HG02763 (cell line): ENCODE results near the gene APP.
"Not testable (repeated sequence)": the region's sequence is repeated elsewhere in the genome, so short reads cannot be mapped to it uniquely, and the experiment has no call there.

Experiments
- ATAC-seq: cut with Tn5 transposase; IDR thresholded peaks from one replicate; pipeline ENCODE4 v1.9.1; 2021; ENCODE audit warnings: mild to moderate bottlenecking, moderate library complexity; ENCODE audit not compliant: unreplicated experiment

APP gene

GRCh38 chr21:26105819-26106218 is 64.8 kb downstream of the APP start:
- no peak for ATAC-seq

DNA sequence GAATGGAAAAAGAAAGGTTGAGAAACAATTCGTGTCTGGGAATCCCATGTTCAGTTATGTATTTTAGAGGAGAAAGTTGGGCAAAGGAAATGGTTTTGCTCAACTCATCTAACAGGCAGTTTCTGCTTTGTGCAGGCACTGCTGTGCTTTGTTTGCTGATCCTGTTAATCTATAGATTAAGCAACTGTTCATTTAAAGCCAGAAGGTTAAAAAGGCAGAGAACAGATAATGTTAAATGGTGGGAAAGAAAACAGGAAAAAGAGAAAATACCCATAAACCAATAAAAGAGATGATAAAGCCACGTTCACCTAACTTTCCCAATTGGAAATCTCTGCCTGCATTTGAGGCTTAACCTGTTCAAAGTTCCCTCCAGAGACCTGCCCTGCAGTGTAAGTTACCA is 70.0 kb downstream of the APP start:
- ATAC-seq, result no peak

DNA sequence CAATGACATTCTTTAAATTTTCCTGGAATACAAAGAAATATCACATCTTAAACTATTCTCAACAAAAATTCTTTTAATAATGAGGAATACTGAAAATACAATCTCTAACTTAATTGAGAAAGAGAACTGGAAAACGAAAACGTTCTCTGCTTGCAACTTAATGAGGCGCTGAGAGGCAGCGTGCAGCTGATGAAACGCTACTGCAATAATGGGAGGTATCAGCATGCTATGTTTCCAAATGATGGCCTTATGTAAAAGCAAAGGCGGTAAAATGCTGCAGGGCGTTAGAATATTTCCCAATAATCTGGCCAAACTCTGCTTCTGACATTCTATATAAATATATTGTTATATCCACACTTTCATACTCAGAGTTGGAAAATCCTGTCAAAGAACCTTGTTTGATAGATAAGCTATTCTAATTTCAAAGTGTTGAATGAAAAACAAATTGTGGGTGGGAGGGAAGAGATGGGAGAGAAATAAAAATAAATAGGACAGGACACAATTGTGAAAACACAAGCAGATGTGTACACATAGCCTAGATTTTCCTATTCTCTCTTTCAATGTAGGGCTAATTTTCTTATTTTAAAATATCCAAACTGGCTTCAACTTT is 70.9 kb downstream of the APP start:
- ATAC-seq, result no peak

DNA sequence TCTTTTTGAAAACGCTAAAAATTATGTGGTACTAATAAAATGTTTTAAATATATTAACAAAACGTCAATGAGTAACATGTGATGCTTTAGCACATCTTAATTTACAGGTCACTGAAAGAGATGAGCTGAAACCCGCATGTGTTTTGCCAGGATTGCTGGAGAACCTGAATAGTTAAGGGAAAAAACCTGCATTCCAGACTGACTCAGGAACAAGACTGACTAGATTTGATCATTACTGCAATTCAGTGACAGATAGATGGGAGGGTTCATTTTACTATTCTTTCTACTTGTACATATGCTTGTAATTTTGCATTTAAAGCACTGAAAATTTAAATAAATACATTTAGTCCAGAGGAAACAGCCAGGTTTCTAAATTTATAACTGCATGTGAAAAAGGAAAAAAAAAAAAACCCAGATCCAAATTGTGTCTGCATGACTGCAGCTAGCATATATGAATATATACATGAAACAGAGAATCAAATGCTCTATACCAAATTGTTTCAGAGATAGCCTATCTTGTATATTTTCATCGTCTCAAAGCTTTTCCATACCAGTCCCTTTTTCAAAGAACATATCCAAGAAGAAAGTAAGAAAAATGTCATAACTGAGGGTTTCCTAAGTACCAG is 71.7 kb downstream of the APP start:
- ATAC-seq, result no peak

- ATAC-seq, result no peak
Measured at GRCh38 chr21:26097475-26097874, 73.1 kb downstream of the APP start.

GRCh38 chr21:26096494-26097371 is 73.8 kb downstream of the APP start:
- no peak for ATAC-seq

DNA sequence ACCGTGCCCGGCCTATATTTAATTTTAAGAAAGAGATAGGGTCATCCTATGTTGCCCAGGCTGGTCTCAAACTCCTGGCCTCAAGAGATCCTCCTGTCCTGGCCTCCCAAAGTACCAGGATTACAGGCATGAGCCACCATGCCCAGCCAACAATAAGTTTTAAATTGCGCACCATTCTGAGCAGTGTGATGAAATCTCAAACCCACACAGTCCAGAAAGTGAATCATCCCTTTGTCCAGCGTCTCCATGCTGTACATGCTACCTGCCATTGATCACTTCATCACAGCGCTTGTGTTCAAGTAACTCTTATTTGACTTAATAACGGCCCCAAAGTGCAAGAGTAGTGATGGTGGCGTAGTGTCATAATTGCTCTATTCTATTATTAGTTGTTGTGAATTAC is 75.4 kb downstream of the APP start:
- no peak for ATAC-seq

DNA sequence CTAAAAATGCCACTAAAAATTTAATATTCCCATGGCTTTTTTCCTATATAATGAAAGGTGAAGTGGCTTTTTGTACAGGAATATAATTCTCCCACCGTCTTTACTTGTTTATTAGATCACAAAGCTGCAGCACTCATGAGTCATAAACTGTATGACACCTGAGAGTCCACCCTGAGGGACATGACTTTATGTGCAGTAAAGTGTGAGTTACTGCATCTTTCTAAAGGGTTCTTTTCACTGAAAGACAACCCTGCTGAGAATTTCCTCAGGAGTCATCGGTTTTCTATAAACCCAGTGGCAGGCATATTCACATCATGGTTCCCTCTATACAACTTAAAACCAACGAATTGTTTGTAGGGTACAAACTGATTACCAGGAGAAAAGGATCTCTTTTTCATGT is 77.4 kb downstream of the APP start:
- no peak for ATAC-seq

DNA sequence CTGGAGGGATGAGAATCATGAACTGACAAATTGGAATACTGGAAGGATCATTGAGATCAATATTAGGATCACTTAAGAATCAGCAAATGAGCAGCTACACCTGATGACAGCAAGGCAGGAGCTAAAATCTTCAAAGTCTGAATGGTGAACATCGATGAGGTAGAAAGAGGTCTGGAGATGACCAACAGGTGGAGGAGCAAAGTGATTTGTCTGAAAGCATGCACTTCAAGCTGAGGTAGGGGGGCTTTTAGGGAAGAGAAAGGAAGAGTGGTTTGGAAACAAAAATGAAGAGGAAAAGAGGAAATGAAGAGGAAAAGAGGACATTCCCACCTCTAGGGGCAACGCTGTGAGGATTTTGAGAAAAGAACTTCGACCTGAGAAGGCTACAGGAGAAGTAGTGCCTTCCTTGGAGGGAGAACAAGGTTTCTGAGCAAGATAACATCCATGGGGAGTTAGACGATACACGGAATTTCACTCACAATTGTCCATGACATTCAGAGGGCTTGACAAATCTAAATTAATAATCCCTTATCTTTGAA is 79.0 kb downstream of the APP start:
- ATAC-seq, result no peak

GRCh38 chr21:26089730-26090129 is 80.8 kb downstream of the APP start:
- no peak for ATAC-seq

DNA sequence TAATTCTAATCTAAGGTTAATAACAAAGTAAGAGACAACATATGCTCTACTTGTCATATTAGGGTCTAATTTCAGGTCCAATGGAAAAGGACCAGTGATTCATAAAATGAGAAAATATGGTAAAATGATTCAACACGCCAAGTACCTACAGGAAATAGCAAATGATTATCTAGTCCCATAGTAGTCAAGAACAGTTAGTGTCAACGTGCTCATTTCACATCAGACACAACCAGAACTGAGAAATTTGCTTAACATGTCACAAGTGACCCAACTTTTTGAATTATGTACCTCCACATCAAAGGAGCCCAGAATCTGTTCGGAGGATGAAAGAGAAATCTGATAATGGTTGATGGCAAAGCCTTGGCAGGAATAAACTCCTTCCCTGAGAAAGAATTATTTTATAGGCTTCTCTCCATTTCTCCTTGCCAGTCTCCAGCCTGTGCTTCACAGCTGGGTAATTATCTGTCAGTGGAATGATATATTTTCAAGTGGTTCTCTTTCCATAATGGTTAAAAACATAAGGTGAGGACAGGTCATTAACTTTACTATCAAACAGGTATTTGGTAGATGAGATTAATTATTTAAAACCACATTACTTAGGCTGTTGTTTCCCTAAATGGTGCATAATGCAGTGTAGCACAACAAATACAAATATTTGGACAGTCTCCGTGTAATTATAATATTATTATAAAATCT is 83.2 kb downstream of the APP start:
- no peak for ATAC-seq

- ATAC-seq, result no peak
Measured at GRCh38 chr21:26085882-26086281, 84.7 kb downstream of the APP start.

DNA sequence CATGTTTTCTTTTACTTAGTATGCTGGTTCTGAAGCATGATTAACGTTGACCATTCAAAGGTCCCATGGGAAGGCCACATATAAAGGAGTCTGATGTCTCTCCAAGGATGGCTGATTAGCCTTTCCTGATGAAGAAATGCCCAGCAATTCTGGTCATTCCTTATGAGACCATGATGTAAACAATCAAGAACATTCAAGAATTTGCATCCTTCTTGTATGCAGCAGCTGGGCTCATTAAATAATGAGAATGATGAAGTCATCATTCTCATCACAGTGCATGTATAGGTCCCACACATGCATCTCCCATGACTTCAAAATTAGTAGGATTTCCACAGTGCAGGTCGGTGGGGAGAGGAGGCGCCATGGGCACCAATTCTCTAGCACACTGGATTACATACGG is 85.4 kb downstream of the APP start:
- no peak for ATAC-seq

GRCh38 chr21:26082549-26082948 is 88.0 kb downstream of the APP start:
- ATAC-seq, result no peak

DNA sequence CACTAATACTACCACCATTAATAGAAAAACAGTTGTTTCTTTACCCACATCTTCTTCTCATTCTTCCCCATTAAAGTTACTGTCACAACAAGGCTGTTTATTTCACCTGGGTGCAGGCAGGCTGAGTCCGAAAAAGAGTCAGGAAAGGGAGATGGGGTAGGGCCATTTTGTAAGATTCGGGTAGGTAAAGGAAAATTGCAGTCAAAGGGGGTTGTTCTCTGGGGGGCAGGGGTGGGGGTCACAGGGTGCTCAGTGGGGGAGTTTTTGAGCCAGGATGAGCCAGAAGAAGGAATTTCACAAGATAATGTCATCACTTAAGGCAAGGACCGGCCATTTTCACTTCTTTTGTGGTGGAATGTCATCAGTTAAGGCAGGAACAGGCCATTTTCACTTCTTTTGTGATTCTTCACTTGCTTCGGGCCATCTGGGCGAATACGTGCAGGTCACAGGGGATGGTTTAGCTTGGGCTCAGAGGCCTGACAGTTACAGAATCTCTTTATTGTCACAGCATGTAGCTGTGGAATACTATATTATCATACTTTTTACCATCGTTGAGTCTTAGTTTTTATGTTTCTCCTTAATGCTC is 89.3 kb downstream of the APP start:
- ATAC-seq, result not testable (repeated sequence)

- ATAC-seq, result no peak
Measured at GRCh38 chr21:26080211-26080610, 90.4 kb downstream of the APP start.

DNA sequence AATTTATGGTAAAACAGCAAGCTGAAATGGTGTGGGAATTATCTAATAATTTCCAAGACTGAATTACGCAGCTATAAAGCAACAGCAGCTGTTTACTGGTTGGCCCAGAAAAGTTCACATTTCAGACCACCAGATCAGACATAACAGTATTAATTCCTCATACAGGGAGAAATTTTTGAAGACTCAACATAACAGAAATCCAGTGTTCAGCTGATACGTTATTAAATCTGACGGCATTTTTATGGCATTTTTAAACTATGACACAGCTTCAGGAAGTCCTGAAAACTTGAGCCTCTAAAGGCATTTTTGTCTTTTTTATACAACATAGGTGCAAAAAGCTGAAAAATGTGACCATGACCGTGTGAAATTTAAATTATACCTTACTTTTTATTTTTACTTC is 91.2 kb downstream of the APP start:
- ATAC-seq, result no peak

DNA sequence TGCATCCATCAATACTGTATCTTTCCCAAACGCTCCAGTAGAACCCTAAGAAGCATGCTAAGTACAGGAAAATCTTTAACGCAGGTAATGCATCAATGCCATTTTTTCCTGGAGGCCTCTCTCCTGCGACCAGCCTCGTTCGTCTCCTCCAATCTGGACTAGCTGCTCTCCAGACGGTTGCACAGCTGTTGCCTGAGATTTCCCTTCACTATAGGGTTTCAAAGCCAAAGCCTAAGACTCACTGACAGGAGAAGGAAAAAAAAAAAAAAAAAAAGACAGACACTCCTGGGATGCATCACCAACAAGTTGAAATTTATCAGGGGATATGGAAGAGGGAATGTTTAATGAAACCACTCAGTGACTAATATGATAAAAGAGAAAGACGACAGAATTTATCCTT is 93.0 kb downstream of the APP start:
- ATAC-seq, result no peak

GRCh38 chr21:26072666-26073615 is 97.6 kb downstream of the APP start:
- no peak for ATAC-seq
